Liver (tissue), 3 donors: Measurements from ENCODE around the gene LRMDA.

Source experiments
- CTCF ChIP-seq: fragments of 150-350 bp; IDR thresholded peaks from 2 replicates; pipeline ENCODE4 v1.5.1; 2017; ENCODE audit warnings: improper control_type of control experiment, low read depth, low read length; ENCODE audit not compliant: missing input control
- EGR1 ChIP-seq, 2 donors: IDR thresholded peaks; 2 replicates each; pipeline ENCODE4 v1.6.1; 2016 to 2018; ENCODE audit warnings: antibody characterized with exemption in 2 of 2, low read depth in 2 of 2
- HNF4A ChIP-seq, 2 donors: conservative IDR thresholded peaks; 2 replicates each; pipeline ENCODE4 v1.6.1; 2016; ENCODE audit warnings: antibody characterized with exemption in 2 of 2, mild to moderate bottlenecking in 2 of 2
- HNF4G ChIP-seq: IDR thresholded peaks from 2 replicates; pipeline ENCODE4 v1.6.1; 2016; ENCODE audit warnings: antibody characterized with exemption
- JUND ChIP-seq, 2 donors: IDR thresholded peaks; 2 replicates each; pipeline ENCODE4 v1.6.1; 2016; ENCODE audit warnings: antibody characterized with exemption in 2 of 2
- MAX ChIP-seq: IDR thresholded peaks from 2 replicates; pipeline ENCODE4 v1.6.1; 2016; ENCODE audit warnings: antibody characterized with exemption
- RAD21 ChIP-seq, 2 donors: IDR thresholded peaks; 2 replicates each; pipeline ENCODE4 v1.6.1; 2016; ENCODE audit warnings: antibody characterized with exemption in 2 of 2, mild to moderate bottlenecking in 2 of 2
- REST ChIP-seq: IDR thresholded peaks from 2 replicates; pipeline ENCODE4 v1.6.1; 2016; ENCODE audit warnings: antibody characterized with exemption, mild to moderate bottlenecking
- RXRA ChIP-seq, 2 donors: IDR thresholded peaks; 2 replicates each; pipeline ENCODE4 v1.6.1; 2017 to 2018; ENCODE audit warnings: antibody characterized with exemption in 2 of 2, mild to moderate bottlenecking in 1 of 2
- SP1 ChIP-seq: IDR thresholded peaks from 2 replicates; pipeline ENCODE4 v1.6.1; 2018; ENCODE audit warnings: antibody characterized with exemption, mild to moderate bottlenecking
- TAF1 ChIP-seq: conservative IDR thresholded peaks from 2 replicates; pipeline ENCODE4 v1.6.1; 2016; ENCODE audit warnings: antibody characterized with exemption, mild to moderate bottlenecking
- YY1 ChIP-seq: IDR thresholded peaks from 2 replicates; pipeline ENCODE4 v1.6.1; 2016; ENCODE audit warnings: antibody characterized with exemption, mild to moderate bottlenecking
- donor health status: healthy.
- donor health status: healthy.

- no peak for TF ChIP-seq CTCF
- no peak for TF ChIP-seq YY1
- peak; percentile 65 to 70 for TF ChIP-seq RAD21 (IDR thresholded peaks at IDR 0.05)
- no peak for TF ChIP-seq SP1
- no peak for TF ChIP-seq JUND (IDR thresholded peaks at IDR 0.05)
- TF ChIP-seq REST = no peak
- TF ChIP-seq EGR1 (IDR thresholded peaks at IDR 0.05; ENCODE audit: low read depth in 2 of 2) = no peak
- no peak for TF ChIP-seq HNF4A (conservative IDR thresholded peaks at IDR 0.05)
- TF ChIP-seq HNF4G = no peak
- no peak for TF ChIP-seq TAF1
- no peak for TF ChIP-seq RXRA (IDR thresholded peaks at IDR 0.05)
- TF ChIP-seq MAX = no peak
These were observed 285.9 kb downstream of the LRMDA start for GRCh38 chr10:75717126-75717916.
